ENCODE measurements around the gene FOXO6.

DNA sequence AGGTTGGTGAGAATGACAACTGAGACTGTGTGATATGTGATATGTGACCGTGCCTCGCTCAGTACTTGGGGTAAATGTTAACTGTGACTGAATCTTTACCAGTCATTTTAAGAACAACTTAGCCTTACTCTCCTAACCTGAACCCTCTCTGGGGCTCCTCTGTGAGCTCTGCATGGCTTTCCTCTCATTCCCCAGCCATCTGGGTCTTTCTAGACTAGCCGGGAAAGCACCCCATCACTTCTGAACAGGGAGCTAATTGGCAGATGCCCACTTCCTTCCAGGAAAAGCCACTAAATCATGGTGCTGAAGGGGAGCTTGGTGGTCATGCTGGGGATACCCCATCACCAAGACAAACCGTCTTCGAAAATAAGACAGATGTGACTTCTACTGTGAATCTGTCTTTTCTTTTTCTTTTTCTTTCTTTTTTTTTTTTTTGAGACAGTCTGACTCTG lies 16.5 kb upstream of the FOXO6 start:
- TF ChIP-seq, protein P1, sequence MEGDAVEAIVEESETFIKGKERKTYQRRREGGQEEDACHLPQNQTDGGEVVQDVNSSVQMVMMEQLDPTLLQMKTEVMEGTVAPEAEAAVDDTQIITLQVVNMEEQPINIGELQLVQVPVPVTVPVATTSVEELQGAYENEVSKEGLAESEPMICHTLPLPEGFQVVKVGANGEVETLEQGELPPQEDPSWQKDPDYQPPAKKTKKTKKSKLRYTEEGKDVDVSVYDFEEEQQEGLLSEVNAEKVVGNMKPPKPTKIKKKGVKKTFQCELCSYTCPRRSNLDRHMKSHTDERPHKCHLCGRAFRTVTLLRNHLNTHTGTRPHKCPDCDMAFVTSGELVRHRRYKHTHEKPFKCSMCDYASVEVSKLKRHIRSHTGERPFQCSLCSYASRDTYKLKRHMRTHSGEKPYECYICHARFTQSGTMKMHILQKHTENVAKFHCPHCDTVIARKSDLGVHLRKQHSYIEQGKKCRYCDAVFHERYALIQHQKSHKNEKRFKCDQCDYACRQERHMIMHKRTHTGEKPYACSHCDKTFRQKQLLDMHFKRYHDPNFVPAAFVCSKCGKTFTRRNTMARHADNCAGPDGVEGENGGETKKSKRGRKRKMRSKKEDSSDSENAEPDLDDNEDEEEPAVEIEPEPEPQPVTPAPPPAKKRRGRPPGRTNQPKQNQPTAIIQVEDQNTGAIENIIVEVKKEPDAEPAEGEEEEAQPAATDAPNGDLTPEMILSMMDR (IDR thresholded peaks at IDR 0.05): no peak
- no peak for TF ChIP-seq POLR2AphosphoS5 (IDR thresholded peaks at IDR 0.05)
- TF ChIP-seq POLR2A (IDR thresholded peaks at IDR 0.05): no peak
- TF ChIP-seq EP300 (IDR thresholded peaks at IDR 0.05; ENCODE audit: low read depth): no peak

Measured in transverse colon (tissue), 4 donors.